SK-N-SH (cell line): Measurements from ENCODE around the gene ALOXE3.

Experiments
- CTCF ChIP-seq: fragments of 200-600 bp; sonication (generic); IDR thresholded peaks from 2 replicates; pipeline ENCODE4 v1.6.1; 2017; ENCODE audit warnings: antibody characterized with exemption, mild to moderate bottlenecking, moderate library complexity
- FOSL2 ChIP-seq: IDR thresholded peaks from 2 replicates; pipeline ENCODE4 v1.4.0; 2012; ENCODE audit warnings: low read depth, mild to moderate bottlenecking, moderate library complexity, borderline replicate concordance
- FOXM1 ChIP-seq: IDR thresholded peaks from 2 replicates; pipeline ENCODE4 v1.4.0; 2012; ENCODE audit warnings: low read depth, mild to moderate bottlenecking
- JUND ChIP-seq: IDR thresholded peaks from 2 replicates; pipeline ENCODE4 v1.4.0; 2012
- NRF1 ChIP-seq: IDR thresholded peaks from 2 replicates; pipeline ENCODE4 v1.6.1; 2012; ENCODE audit warnings: low read depth, mild to moderate bottlenecking, low read length
- POLR2AphosphoS5 ChIP-seq: IDR thresholded peaks from 2 replicates; pipeline ENCODE4 v1.6.1; 2012; ENCODE audit warnings: low read depth, low read length
- RAD21 ChIP-seq: IDR thresholded peaks from 2 replicates; pipeline ENCODE4 v1.6.1; 2012; ENCODE audit warnings: mild to moderate bottlenecking, low read length
- SMC3 ChIP-seq: IDR thresholded peaks from 2 replicates; pipeline ENCODE4 v1.6.1; 2012; ENCODE audit warnings: low read depth, low read length, improper control_type of control experiment
- TCF12 ChIP-seq: IDR thresholded peaks from 2 replicates; pipeline ENCODE4 v1.4.0; 2012
- TF ChIP-seq, protein P1 (sequence below): IDR thresholded peaks from 2 replicates; pipeline ENCODE4 v1.6.1; 2012; ENCODE audit warnings: mild to moderate bottlenecking, low read depth, low read length, moderate library complexity
- TF ChIP-seq, protein P2 (sequence below): fragments of 150-350 bp; IDR thresholded peaks from 2 replicates; pipeline ENCODE4 v1.6.1; 2017; ENCODE audit warnings: antibody characterized with exemption, low read length, low read depth, borderline replicate concordance

GRCh38 chr17:8124350-8125153, 6.2 kb upstream of the ALOXE3 start:
- TF ChIP-seq CTCF, result no peak
- no peak for TF ChIP-seq JUND
- no peak for TF ChIP-seq POLR2AphosphoS5
- no peak for TF ChIP-seq SMC3
- no peak for TF ChIP-seq FOXM1
- TF ChIP-seq FOSL2, result no peak
- TF ChIP-seq, protein P1, sequence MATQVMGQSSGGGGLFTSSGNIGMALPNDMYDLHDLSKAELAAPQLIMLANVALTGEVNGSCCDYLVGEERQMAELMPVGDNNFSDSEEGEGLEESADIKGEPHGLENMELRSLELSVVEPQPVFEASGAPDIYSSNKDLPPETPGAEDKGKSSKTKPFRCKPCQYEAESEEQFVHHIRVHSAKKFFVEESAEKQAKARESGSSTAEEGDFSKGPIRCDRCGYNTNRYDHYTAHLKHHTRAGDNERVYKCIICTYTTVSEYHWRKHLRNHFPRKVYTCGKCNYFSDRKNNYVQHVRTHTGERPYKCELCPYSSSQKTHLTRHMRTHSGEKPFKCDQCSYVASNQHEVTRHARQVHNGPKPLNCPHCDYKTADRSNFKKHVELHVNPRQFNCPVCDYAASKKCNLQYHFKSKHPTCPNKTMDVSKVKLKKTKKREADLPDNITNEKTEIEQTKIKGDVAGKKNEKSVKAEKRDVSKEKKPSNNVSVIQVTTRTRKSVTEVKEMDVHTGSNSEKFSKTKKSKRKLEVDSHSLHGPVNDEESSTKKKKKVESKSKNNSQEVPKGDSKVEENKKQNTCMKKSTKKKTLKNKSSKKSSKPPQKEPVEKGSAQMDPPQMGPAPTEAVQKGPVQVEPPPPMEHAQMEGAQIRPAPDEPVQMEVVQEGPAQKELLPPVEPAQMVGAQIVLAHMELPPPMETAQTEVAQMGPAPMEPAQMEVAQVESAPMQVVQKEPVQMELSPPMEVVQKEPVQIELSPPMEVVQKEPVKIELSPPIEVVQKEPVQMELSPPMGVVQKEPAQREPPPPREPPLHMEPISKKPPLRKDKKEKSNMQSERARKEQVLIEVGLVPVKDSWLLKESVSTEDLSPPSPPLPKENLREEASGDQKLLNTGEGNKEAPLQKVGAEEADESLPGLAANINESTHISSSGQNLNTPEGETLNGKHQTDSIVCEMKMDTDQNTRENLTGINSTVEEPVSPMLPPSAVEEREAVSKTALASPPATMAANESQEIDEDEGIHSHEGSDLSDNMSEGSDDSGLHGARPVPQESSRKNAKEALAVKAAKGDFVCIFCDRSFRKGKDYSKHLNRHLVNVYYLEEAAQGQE, result no peak
- TF ChIP-seq TCF12, result no peak
- TF ChIP-seq, protein P2, sequence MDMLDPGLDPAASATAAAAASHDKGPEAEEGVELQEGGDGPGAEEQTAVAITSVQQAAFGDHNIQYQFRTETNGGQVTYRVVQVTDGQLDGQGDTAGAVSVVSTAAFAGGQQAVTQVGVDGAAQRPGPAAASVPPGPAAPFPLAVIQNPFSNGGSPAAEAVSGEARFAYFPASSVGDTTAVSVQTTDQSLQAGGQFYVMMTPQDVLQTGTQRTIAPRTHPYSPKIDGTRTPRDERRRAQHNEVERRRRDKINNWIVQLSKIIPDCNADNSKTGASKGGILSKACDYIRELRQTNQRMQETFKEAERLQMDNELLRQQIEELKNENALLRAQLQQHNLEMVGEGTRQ, result no peak
- TF ChIP-seq RAD21, result no peak
- no peak for TF ChIP-seq NRF1
